ENCODE measurements around the gene NCCRP1.

DNA sequence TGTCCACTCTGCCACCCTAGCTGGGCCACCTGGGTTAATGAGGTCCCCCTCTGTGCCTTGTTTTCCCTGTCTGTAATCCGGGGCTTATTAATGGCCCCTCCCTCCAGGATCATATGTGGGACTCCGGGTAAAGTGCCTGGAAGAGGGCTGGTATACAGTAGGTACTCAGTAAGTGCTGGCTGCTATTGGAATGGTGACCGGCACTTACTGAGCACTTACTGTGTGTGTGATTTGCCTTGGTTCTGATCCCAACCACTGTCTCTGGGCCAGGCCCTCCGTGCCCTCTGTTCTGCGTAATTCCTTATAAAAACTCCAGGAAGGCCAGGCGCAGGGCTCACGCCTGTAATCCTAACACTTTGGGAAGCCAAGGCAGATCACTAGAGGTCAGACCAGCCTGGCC lies 30.9 kb upstream of the NCCRP1 start:
- TF ChIP-seq ZFP3 (CRISPR knock-in tag; IDR thresholded peaks at IDR 0.05) (no peak), CREB5 (CRISPR knock-in tag; IDR thresholded peaks at IDR 0.05; ENCODE audit: low read depth) (no peak)
- TF ChIP-seq, protein P1, sequence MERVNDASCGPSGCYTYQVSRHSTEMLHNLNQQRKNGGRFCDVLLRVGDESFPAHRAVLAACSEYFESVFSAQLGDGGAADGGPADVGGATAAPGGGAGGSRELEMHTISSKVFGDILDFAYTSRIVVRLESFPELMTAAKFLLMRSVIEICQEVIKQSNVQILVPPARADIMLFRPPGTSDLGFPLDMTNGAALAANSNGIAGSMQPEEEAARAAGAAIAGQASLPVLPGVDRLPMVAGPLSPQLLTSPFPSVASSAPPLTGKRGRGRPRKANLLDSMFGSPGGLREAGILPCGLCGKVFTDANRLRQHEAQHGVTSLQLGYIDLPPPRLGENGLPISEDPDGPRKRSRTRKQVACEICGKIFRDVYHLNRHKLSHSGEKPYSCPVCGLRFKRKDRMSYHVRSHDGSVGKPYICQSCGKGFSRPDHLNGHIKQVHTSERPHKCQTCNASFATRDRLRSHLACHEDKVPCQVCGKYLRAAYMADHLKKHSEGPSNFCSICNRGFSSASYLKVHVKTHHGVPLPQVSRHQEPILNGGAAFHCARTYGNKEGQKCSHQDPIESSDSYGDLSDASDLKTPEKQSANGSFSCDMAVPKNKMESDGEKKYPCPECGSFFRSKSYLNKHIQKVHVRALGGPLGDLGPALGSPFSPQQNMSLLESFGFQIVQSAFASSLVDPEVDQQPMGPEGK (CRISPR knock-in tag; IDR thresholded peaks at IDR 0.05; ENCODE audit: borderline replicate concordance): no peak

Measured in SK-N-SH treated with all-trans-retinoic acid at 6 μM for 48 hours (cell line).